Karpas-422 (cell line): ENCODE results near the gene TSPY9. TPM values are rescaled to one million over a fixed set of nuclear protein-coding genes. Genes with fewer than 3 reads are reported as not detected.
"Not testable (repeated sequence)": the region's sequence is repeated elsewhere in the genome, so short reads cannot be mapped to it uniquely, and the experiment has no call there.

Experiments
- DNase-seq: peaks from one replicate; pipeline ENCODE4 v3.0.0-alpha.2; 2015
- H2AFZ ChIP-seq: fragments of 200-600 bp; sonication (generic); 2 replicates; pipeline ENCODE4 v1.6.1; 2014; ENCODE audit warnings: antibody characterized with exemption, low read length, mixed read lengths
- H3K27ac ChIP-seq: fragments of 200-600 bp; sonication (generic); 2 replicates; pipeline ENCODE4 v1.5.1; 2014; ENCODE audit warnings: mild to moderate bottlenecking, low read length, moderate library complexity
- H3K27me3 ChIP-seq: fragments of 200-600 bp; sonication (generic); 2 replicates; pipeline ENCODE4 v1.6.1; 2014; ENCODE audit warnings: low read length, mixed read lengths
- H3K36me3 ChIP-seq: fragments of 200-600 bp; sonication (generic); 2 replicates; pipeline ENCODE4 v1.6.1; 2014; ENCODE audit warnings: low read length, mixed read lengths; ENCODE audit not compliant: insufficient read depth
- H3K4me1 ChIP-seq: fragments of 200-600 bp; sonication (generic); 2 replicates; pipeline ENCODE4 v1.6.1; 2014; ENCODE audit warnings: mild to moderate bottlenecking, low read length, mixed read lengths
- H3K4me2 ChIP-seq: fragments of 200-600 bp; sonication (generic); 2 replicates; pipeline ENCODE4 v1.6.1; 2014; ENCODE audit warnings: low read length, low read depth, mild to moderate bottlenecking; ENCODE audit not compliant: poor library complexity, severe bottlenecking
- H3K4me3 ChIP-seq: fragments of 200-600 bp; sonication (generic); 2 replicates; pipeline ENCODE4 v1.5.1; 2014; ENCODE audit warnings: mild to moderate bottlenecking, antibody characterized with exemption, low read length, mixed read lengths
- H3K79me2 ChIP-seq: fragments of 200-600 bp; sonication (generic); 2 replicates; pipeline ENCODE4 v1.6.1; 2014; ENCODE audit warnings: mild to moderate bottlenecking, low read length, mixed read lengths
- H3K9ac ChIP-seq: fragments of 200-600 bp; sonication (generic); 2 replicates; pipeline ENCODE4 v1.6.0; 2014; ENCODE audit warnings: low read length
- H3K9me2 ChIP-seq: fragments of 200-600 bp; sonication (generic), shearing (Covaris generic); replicated peaks from 2 replicates; pipeline ENCODE4 v1.6.0; 2014; ENCODE audit warnings: mild to moderate bottlenecking, low read length, moderate library complexity; ENCODE audit not compliant: insufficient read depth
- H3K9me3 ChIP-seq: fragments of 300-700, 200-600 bp; sonication (generic); 2 replicates; pipeline ENCODE4 v1.6.1; 2014; ENCODE audit warnings: low read length, mixed read lengths
- H4K20me1 ChIP-seq: fragments of 200-600 bp; sonication (generic); 2 replicates; pipeline ENCODE4 v1.6.1; 2014; ENCODE audit warnings: mild to moderate bottlenecking, antibody characterized with exemption, low read length, low read depth; ENCODE audit not compliant: insufficient read depth
- total RNA-seq: library from RNA; depleted of rRNA; stranded (reverse); fragments of >200 nt; shearing (Covaris generic); gene quantifications from 2 replicates; pipeline ENCODE4 v1.2.3, GENCODE V29; 2014; ENCODE audit warnings: low replicate concordance; rRNA removed

The TSPY9 gene, protein sequence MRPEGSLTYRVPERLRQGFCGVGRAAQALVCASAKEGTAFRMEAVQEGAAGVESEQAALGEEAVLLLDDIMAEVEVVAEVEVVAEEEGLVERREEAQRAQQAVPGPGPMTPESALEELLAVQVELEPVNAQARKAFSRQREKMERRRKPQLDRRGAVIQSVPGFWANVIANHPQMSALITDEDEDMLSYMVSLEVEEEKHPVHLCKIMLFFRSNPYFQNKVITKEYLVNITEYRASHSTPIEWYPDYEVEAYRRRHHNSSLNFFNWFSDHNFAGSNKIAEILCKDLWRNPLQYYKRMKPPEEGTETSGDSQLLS
- total RNA-seq, result not detected in 2 replicates

DNA sequence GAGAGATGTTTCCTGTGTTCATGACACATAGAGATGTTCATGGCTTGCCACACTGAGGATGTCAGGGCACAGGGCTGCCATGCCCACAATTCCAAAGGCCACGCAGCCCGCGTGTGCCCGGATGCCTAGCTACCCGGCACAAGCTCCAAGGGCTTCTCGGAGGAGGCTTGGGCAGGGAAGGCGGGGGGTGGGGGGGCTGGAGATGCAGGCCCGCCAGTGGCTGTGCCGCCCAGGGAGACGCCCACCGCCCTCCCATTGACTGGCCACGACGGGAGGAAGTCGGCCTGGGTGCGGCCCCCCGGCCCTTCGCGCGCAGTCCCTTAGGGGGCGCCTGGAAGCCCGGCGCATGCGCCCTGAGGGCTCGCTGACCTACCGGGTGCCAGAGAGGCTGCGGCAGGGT, at the start of gene TSPY9:
Gene TSPY9, plus strand, starts transcription at position 301 of the 400 bp plus-strand sequence. Its CDS starts 46 bp downstream, at position 347.
- H3K36me3 ChIP-seq, H3K4me3 ChIP-seq, H3K27me3 ChIP-seq, DNase-seq, H3K79me2 ChIP-seq, H3K4me2 ChIP-seq, H3K4me1 ChIP-seq, H2AFZ ChIP-seq, H3K9me2 ChIP-seq, H3K9me3 ChIP-seq, H3K9ac ChIP-seq, H4K20me1 ChIP-seq, H3K27ac ChIP-seq: not testable (repeated sequence)

- H3K36me3 ChIP-seq, H3K9ac ChIP-seq, H4K20me1 ChIP-seq, H2AFZ ChIP-seq, H3K27ac ChIP-seq, DNase-seq, H3K4me1 ChIP-seq, H3K4me2 ChIP-seq, H3K79me2 ChIP-seq, H3K9me2 ChIP-seq, H3K27me3 ChIP-seq, H3K9me3 ChIP-seq, H3K4me3 ChIP-seq: not testable (repeated sequence)
Observed at GRCh38 chrY:9466655-9467054, 20.4 kb upstream of the TSPY9 start, which contains the start of gene TSPY1. TSS of gene TSPY1 (plus strand) at chrY:9466955. CDS start at chrY:9467001, 46 bp downstream.

- H2AFZ ChIP-seq, H3K79me2 ChIP-seq, H3K9ac ChIP-seq, H3K27ac ChIP-seq, H3K4me2 ChIP-seq, DNase-seq, H3K36me3 ChIP-seq, H3K9me3 ChIP-seq, H4K20me1 ChIP-seq, H3K27me3 ChIP-seq, H3K9me2 ChIP-seq, H3K4me3 ChIP-seq, H3K4me1 ChIP-seq: not testable (repeated sequence)
Observed at GRCh38 chrY:9504396-9504795, 17.3 kb downstream of the TSPY9 start.

DNA sequence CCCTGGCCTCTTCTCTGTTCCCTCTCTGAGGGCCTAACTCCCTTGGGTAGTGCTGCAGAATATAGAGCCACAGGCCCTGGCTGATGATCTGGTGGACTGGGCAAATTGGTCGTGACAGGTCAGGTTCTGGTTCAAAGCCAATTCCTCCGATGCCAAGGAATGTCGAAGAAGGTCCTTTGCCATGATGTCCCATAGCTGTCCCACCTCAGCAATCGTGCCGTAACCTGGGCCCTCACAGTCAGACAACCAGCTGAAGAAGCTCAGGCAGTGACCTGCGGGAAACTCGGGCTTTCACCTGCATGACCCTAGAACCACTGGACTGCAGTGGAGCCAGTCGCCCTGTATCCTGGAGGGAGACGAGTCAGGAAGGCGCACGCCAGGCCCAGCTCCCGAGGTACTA, 29.2 kb downstream of the TSPY9 start:
- not testable (repeated sequence) for H3K4me3 ChIP-seq, H2AFZ ChIP-seq, DNase-seq, H3K4me2 ChIP-seq, H3K4me1 ChIP-seq, H3K79me2 ChIP-seq, H3K9ac ChIP-seq, H3K36me3 ChIP-seq, H3K27me3 ChIP-seq, H3K9me3 ChIP-seq, H3K27ac ChIP-seq, H3K9me2 ChIP-seq, H4K20me1 ChIP-seq

GRCh38 chrY:9527580-9527979, 40.5 kb downstream of the TSPY9 start, which contains the start of gene TSPY10:
TSS of gene TSPY10 (plus strand) at chrY:9527880. CDS start at chrY:9527926, 46 bp downstream.
- H3K79me2 ChIP-seq, H3K4me1 ChIP-seq, H2AFZ ChIP-seq, DNase-seq, H3K4me2 ChIP-seq, H3K36me3 ChIP-seq, H3K9me2 ChIP-seq, H3K9me3 ChIP-seq, H4K20me1 ChIP-seq, H3K9ac ChIP-seq, H3K27me3 ChIP-seq, H3K4me3 ChIP-seq, H3K27ac ChIP-seq: not testable (repeated sequence)

Other genes with a start within 250 kb of the TSPY9 start
- not detected in 2 replicates for gene TSPY4, start 149.8 kb upstream of the TSPY9 start, total RNA-seq
- gene TSPY8, start 129.5 kb upstream of the TSPY9 start, total RNA-seq, result not detected in 2 replicates
- gene TSPY3, start 88.8 kb upstream of the TSPY9 start, total RNA-seq, result not detected in 2 replicates
- gene TSPY1, start 20.3 kb upstream of the TSPY9 start, total RNA-seq, result not detected in 2 replicates
- gene TSPY10, start 40.6 kb downstream of the TSPY9 start, total RNA-seq, result not detected in 2 replicates